ENCODE results near the gene FMN1.

DNA sequence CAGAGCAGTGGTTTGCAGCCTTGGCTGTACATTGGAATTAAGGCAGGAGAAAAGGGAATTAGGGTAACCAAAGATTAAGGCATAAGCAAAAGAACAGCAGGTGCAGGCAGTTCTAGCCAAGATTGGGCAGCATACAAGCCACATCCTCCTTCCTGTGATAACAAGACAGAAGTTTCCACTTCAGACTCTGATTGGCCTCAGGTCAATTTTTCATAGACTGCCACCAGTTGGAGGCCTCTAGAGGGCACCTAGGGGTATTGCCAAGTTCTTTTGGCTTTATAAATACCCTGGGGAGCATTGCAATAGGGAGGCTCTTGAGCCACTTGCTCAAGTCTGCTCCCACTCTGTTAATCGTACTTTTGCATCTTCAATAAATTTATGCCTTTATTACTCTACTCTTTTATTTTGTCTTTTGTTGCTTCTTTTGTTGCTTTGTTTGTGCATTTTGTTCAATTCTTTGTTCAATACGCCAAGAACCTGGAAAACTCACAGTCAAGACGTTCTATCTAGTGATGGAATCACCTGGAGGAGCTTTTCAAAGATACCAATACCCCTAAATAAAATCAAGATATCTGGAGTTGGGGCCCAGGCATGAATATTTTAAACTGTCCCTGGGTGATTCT is 32.2 kb upstream of the FMN1 start:
- TF ChIP-seq, protein P1, sequence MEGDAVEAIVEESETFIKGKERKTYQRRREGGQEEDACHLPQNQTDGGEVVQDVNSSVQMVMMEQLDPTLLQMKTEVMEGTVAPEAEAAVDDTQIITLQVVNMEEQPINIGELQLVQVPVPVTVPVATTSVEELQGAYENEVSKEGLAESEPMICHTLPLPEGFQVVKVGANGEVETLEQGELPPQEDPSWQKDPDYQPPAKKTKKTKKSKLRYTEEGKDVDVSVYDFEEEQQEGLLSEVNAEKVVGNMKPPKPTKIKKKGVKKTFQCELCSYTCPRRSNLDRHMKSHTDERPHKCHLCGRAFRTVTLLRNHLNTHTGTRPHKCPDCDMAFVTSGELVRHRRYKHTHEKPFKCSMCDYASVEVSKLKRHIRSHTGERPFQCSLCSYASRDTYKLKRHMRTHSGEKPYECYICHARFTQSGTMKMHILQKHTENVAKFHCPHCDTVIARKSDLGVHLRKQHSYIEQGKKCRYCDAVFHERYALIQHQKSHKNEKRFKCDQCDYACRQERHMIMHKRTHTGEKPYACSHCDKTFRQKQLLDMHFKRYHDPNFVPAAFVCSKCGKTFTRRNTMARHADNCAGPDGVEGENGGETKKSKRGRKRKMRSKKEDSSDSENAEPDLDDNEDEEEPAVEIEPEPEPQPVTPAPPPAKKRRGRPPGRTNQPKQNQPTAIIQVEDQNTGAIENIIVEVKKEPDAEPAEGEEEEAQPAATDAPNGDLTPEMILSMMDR (IDR thresholded peaks at IDR 0.05 in 4 of 5, conservative IDR thresholded peaks at IDR 0.05 in 1 of 5): peak in 4 of 5 experiments; percentile 24 to 56 (median 32)
- no peak for TF ChIP-seq POLR2A (IDR thresholded peaks at IDR 0.05)

Measured in gastrocnemius medialis (tissue), 4 donors.